Right hindlimb (tissue), 1 donor: ENCODE measurements around the gene GRIPAP1.
A peak's percentile ranks its signal among the peaks of the same experiment; 100 is the strongest.
"Not testable (repeated sequence)": the region's sequence is repeated elsewhere in the genome, so short reads cannot be mapped to it uniquely, and the experiment has no call there.

ENCODE experiments used
- DNase-seq: peaks from one replicate; pipeline ENCODE4 v3.0.0-alpha.2; 2018

Gene GRIPAP1

GRCh38 chrX:48992341-48992740 is 9.7 kb downstream of the GRIPAP1 start:
- DNase-seq: no peak

GRCh38 chrX:48989483-48989882 is 12.6 kb downstream of the GRIPAP1 start:
- DNase-seq: no peak

GRCh38 chrX:48983896-48984295 is 18.2 kb downstream of the GRIPAP1 start:
- no peak for DNase-seq

GRCh38 chrX:48983081-48983480 is 19.0 kb downstream of the GRIPAP1 start:
- no peak for DNase-seq

GRCh38 chrX:48981178-48981577 is 20.9 kb downstream of the GRIPAP1 start:
- no peak for DNase-seq

GRCh38 chrX:48980341-48980740 is 21.7 kb downstream of the GRIPAP1 start:
- DNase-seq: not testable (repeated sequence)

GRCh38 chrX:48978226-48978625 is 23.8 kb downstream of the GRIPAP1 start:
- DNase-seq: no peak

- no peak for DNase-seq
Observed at GRCh38 chrX:48976086-48976485, 26.0 kb downstream of the GRIPAP1 start.

- DNase-seq: no peak
Observed at GRCh38 chrX:48975541-48975940, 26.5 kb downstream of the GRIPAP1 start.

GRCh38 chrX:48975041-48975440 is 27.0 kb downstream of the GRIPAP1 start:
- no peak for DNase-seq

GRCh38 chrX:48974574-48974973 is 27.5 kb downstream of the GRIPAP1 start:
- DNase-seq: no peak

- no peak for DNase-seq
Observed at GRCh38 chrX:48974033-48974432, 28.0 kb downstream of the GRIPAP1 start.

- peak; percentile 42 for DNase-seq
Observed at GRCh38 chrX:48972220-48973164, 29.6 kb downstream of the GRIPAP1 start.

GRCh38 chrX:48971249-48972219 is 30.5 kb downstream of the GRIPAP1 start, which contains the start of gene KCND1:
KCND1 (minus strand) TSS chrX:48971844; CDS start chrX:48970271, 1,573 bp downstream.
- DNase-seq: peak; percentile 46

- DNase-seq: no peak
Observed at GRCh38 chrX:48969471-48969870, 32.6 kb downstream of the GRIPAP1 start.

GRCh38 chrX:48968377-48968776 is 33.7 kb downstream of the GRIPAP1 start:
- no peak for DNase-seq

GRCh38 chrX:48966796-48967579 is 35.1 kb downstream of the GRIPAP1 start:
- no peak for DNase-seq

- no peak for DNase-seq
Observed at GRCh38 chrX:48965959-48966358, 36.1 kb downstream of the GRIPAP1 start.

- no peak for DNase-seq
Observed at GRCh38 chrX:48961585-48962091, 40.4 kb downstream of the GRIPAP1 start.

GRCh38 chrX:48960291-48960690 is 41.8 kb downstream of the GRIPAP1 start:
- DNase-seq: no peak

- peak; percentile 62 for DNase-seq
Observed at GRCh38 chrX:48958635-48959094, 43.4 kb downstream of the GRIPAP1 start.
